ENCODE data around the gene POLRMT.
A peak's percentile ranks its signal among the peaks of the same experiment; 100 is the strongest.
"Not testable (repeated sequence)": the region's sequence is repeated elsewhere in the genome, so short reads cannot be mapped to it uniquely, and the experiment has no call there.

The POLRMT gene

DNA sequence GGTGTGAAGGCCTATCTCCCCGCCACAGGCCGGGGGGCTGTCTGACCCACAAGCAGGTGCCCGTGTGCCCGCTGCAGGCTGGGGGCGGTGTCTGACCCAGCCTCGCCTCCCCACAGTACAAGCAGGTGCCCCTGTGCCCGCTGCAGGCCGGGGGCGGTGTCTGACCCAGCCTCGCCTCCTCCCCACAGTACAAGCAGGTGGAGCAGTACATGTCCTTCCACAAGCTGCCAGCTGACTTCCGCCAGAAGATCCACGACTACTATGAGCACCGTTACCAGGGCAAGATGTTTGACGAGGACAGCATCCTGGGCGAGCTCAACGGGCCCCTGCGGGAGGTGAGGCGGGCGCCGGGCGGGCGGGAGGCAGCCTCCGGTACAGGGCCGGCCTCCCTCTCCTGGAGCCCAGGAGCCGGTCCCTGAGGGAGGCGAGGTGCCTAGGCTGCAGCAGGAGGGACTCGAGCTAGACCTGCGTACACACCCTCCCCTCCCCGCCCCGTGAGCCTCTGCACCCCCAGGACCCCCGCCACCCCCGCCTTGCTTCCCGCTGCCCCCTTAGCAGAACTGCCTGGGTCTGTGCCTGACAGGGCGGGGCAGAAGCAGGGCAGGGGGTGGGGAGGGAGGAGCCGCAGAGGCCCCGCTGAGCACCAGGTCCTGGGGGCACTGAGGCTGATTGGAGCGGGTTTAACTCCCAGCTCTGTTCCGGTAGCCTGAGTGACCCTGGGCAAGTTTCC is 23.1 kb downstream of the POLRMT start:
- Histone ChIP-seq H3K27me3 (ENCODE audit: control insufficient read depth, insufficient read depth, low read length) (no peaks in the 10 kb centered on the region), H3K9me3 (replicated peaks; ENCODE audit: low read length) (no peaks in the 10 kb centered on the region), H3K4me3 (ENCODE audit: low read length) (no peak overlapping the region), H3K4me1 (ENCODE audit: control insufficient read depth, insufficient read depth, low read length) (peaks cover 34% of the 10 kb centered on the region), H3K9ac (ENCODE audit: low read depth, low read length) (no peak overlapping the region), H3K36me3 (ENCODE audit: insufficient read depth, low read length) (peaks cover 10% of the 10 kb centered on the region), H3K4me2 (ENCODE audit: low read length) (peak overlapping the region; percentile 73)

DNA sequence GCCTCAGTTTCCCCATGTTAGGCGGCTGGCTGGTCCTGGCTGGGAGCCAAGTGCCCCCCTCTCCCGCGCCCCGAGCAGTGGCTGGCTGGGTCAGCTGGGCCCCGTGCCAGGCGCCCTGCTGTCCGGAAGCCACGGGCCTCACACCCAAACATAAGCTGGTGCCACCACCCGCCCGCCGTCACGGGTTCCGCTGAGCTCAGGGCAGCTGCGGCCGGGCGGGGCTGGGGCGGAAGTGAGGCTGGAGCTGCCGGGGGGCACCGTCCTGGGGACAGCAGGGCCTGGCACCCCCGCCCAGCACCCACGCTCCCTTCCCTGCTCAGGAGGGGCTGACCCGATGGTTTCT is 24.4 kb downstream of the POLRMT start:
- Histone ChIP-seq H3K27me3 (ENCODE audit: control insufficient read depth, insufficient read depth, low read length) (no peaks in the 10 kb centered on the region), H3K9me3 (replicated peaks; ENCODE audit: low read length) (no peaks in the 10 kb centered on the region), H3K4me1 (ENCODE audit: control insufficient read depth, insufficient read depth, low read length) (peaks cover 34% of the 10 kb centered on the region), H3K4me2 (ENCODE audit: low read length) (no peak overlapping the region), H3K9ac (ENCODE audit: low read depth, low read length) (peak overlapping the region; percentile 30), H3K36me3 (ENCODE audit: insufficient read depth, low read length) (peaks cover 5% of the 10 kb centered on the region), H3K4me3 (ENCODE audit: low read length) (no peak overlapping the region)

DNA sequence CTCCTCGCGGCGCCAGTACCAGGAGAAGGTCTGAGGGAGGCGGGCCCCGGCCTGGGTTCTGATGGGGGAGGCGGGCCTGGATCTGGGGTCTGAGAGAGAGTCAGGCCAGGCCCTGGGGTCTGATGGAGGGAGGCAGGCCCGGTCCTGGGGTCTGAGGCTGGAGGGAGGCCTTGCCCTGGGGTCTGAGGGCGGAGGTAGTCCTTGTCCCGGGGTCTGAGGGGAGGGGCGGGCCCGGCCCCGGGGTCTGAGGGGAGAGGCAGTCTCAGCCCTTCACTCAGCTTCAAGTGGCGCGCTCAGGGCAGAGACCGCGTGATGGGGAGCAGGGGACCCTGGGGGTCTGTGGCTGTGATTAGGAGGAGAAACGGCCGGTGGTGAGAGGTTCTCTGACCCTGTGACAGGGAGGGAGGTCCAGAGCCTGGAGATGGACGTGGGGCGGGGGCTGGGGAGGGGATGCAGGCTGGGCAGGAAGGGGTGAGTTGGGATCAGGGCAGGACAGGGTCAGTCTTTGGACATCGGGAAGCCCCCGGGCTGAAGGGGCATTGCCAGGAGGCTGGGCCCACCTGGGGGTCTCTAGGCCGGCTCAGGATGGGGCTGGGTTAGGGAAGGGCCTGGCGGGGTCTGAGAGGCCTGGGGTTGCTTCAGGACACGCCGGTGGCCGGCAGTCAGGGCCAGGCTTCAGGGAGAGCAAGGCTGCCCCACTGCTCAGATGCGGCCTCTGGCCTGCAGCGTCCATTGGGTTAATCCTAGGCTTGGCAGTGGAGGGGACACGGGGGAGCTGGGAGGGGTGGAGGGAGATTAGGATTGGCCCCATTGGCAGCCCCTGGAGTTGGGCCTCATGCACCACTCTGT is 25.0 kb downstream of the POLRMT start:
- Histone ChIP-seq H3K36me3 (ENCODE audit: insufficient read depth, low read length) (peaks cover 5% of the 10 kb centered on the region), H3K4me3 (ENCODE audit: low read length) (no peak overlapping the region), H3K9ac (ENCODE audit: low read depth, low read length) (peak overlapping the region; percentile 30), H3K4me2 (ENCODE audit: low read length) (no peak overlapping the region), H3K9me3 (replicated peaks; ENCODE audit: low read length) (no peaks in the 10 kb centered on the region), H3K4me1 (ENCODE audit: control insufficient read depth, insufficient read depth, low read length) (peaks cover 34% of the 10 kb centered on the region), H3K27me3 (ENCODE audit: control insufficient read depth, insufficient read depth, low read length) (no peaks in the 10 kb centered on the region)

DNA sequence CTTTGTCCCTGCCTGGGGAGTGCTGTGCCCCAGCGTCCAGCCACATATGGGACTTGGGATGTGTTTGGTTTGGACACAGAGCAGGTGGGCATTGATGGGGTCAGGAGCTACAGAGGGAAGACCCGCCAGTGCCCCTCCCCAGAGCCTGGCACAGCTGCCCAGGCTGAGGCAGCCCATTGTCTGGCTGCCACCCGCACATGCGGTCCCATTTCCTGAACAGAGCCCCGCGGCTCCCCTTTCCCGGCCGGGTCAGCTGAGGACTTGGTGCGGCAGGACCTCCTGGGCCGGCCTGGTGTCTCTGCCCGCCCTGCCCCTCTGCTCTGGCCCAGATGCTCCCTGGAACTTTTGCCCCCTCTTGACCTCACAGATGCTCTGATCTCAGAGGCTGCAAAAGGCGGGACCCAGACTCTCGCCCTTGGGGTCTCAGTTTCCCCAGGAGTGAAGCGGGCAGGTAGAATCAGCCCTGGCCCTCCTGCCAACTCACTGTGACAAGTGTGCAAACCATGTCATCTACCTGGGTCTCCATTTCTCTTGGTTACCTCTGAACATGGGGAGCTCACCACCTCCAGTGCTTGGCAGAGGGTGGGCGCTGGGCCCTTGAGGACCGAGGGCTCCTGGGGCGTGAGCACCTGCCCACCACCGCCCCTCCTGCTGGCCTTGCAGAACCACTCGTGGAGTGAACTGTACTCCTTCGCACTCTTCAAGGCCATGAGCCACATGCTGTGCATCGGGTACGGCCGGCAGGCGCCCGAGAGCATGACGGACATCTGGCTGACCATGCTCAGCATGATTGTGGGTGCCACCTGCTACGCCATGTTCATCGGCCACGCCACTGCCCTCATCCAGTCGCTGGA is 25.8 kb downstream of the POLRMT start:
- Histone ChIP-seq H3K9ac (ENCODE audit: low read depth, low read length) (no peak overlapping the region), H3K36me3 (ENCODE audit: insufficient read depth, low read length) (no peaks in the 10 kb centered on the region), H3K9me3 (replicated peaks; ENCODE audit: low read length) (no peaks in the 10 kb centered on the region), H3K4me3 (ENCODE audit: low read length) (no peak overlapping the region), H3K27me3 (ENCODE audit: control insufficient read depth, insufficient read depth, low read length) (no peaks in the 10 kb centered on the region), H3K4me1 (ENCODE audit: control insufficient read depth, insufficient read depth, low read length) (peaks cover 34% of the 10 kb centered on the region), H3K4me2 (ENCODE audit: low read length) (no peak overlapping the region)

DNA sequence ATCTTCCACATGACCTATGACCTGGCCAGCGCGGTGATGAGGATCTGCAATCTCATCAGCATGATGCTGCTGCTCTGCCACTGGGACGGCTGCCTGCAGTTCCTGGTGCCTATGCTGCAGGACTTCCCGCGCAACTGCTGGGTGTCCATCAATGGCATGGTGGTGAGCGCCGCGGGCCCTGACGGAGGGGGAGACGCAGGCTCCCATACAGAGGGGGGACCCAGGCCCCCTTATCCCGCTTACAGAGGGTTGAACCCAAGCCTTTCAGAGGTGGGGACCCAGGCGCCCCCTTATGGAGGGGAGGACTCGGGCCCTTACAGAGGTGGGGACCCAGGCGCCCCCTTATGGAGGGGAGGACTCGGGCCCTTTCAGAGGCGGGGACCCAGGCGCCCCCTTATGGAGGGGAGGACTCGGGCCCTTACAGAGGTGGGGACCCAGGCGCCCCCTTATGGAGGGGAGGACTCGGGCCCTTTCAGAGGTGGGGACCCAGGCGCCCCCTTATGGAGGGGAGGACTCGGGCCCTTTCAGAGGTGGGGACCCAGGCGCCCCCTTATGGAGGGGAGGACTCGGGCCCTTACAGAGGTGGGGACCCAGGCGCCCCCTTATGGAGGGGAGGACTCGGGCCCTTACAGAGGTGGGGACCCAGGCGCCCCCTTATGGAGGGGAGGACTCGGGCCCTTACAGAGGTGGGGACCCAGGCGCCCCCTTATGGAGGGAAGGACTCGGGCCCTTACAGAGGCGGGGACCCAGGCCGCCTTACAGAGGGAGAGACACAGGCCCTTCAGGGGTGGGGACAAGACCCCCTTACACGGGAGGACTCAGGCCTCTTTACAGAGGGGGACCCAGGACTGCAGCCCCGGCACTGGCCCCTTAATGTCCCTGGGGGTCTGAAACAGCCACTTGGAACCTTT is 28.0 kb downstream of the POLRMT start:
- not testable (repeated sequence) for H3K27me3 ChIP-seq (ENCODE audit: control insufficient read depth, insufficient read depth, low read length); H3K4me3 ChIP-seq (ENCODE audit: low read length); H3K9ac ChIP-seq (ENCODE audit: low read depth, low read length); H3K4me2 ChIP-seq (ENCODE audit: low read length); H3K9me3 ChIP-seq (replicated peaks; ENCODE audit: low read length); H3K36me3 ChIP-seq (ENCODE audit: insufficient read depth, low read length)
- peaks cover 16% of the 10 kb centered on the region for H3K4me1 ChIP-seq (ENCODE audit: control insufficient read depth, insufficient read depth, low read length)

DNA sequence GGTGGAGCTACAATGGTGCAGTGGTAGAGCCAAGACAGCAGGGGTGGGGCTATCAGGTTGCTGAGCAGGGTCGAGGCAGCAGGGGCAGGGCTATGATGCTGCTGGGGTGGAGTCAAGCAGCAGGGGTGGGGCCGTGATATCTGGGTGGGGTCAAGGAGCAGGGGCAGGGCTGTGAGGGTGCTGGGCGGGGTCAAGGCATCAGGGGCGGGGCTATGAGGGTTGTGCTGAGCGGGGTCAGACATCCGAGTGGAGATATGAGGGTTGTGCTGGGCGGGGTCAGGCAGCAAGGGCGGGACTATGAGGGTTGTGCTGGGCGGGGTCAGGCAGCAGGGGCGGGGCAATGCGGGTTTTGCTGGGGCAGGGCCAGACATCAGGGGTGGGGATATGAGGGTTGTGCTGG is 29.0 kb downstream of the POLRMT start:
- peaks cover 10% of the 10 kb centered on the region for H3K4me1 ChIP-seq (ENCODE audit: control insufficient read depth, insufficient read depth, low read length)
- no peaks in the 10 kb centered on the region for H3K36me3 ChIP-seq (ENCODE audit: insufficient read depth, low read length)
- H3K27me3 ChIP-seq (ENCODE audit: control insufficient read depth, insufficient read depth, low read length) = no peaks in the 10 kb centered on the region
- H3K4me2 ChIP-seq (ENCODE audit: low read length) = no peak overlapping the region
- H3K9me3 ChIP-seq (replicated peaks; ENCODE audit: low read length) = no peaks in the 10 kb centered on the region
- no peak overlapping the region for H3K4me3 ChIP-seq (ENCODE audit: low read length)
- no peak overlapping the region for H3K9ac ChIP-seq (ENCODE audit: low read depth, low read length)

DNA sequence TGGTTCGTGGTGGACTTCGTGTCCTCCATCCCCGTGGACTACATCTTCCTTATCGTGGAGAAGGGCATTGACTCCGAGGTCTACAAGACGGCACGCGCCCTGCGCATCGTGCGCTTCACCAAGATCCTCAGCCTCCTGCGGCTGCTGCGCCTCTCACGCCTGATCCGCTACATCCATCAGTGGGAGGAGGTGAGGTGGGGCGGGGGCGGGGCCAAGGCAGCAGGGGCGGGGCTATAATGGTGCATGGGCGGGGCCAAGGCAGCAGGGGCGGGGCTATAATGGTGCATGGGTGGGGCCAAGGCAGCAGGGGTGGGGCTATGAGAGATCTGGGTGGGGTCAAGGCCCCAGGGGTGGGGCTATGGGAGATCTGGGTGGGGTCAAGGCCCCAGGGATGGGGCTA is 29.6 kb downstream of the POLRMT start:
- H3K27me3 ChIP-seq (ENCODE audit: control insufficient read depth, insufficient read depth, low read length); H3K9me3 ChIP-seq (replicated peaks; ENCODE audit: low read length); H3K36me3 ChIP-seq (ENCODE audit: insufficient read depth, low read length); H3K9ac ChIP-seq (ENCODE audit: low read depth, low read length); H3K4me2 ChIP-seq (ENCODE audit: low read length); H3K4me3 ChIP-seq (ENCODE audit: low read length); H3K4me1 ChIP-seq (ENCODE audit: control insufficient read depth, insufficient read depth, low read length): not testable (repeated sequence)

DNA sequence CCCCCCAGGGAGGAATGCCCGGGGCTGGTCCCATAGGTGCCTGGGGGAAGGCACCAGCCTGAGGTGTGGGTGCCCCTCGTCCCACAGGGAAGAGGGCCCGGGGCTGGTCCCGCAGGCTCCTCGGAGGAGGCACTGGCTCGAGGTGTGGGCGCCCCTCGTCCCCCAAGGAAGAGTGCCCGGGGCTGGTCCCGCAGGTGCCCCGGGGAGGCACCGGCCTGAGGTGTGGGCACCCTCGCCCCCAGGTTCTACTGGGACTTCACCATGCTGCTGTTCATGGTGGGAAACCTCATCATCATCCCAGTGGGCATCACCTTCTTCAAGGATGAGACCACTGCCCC is 30.1 kb downstream of the POLRMT start:
- H3K4me1 ChIP-seq (ENCODE audit: control insufficient read depth, insufficient read depth, low read length); H3K4me3 ChIP-seq (ENCODE audit: low read length); H3K9me3 ChIP-seq (replicated peaks; ENCODE audit: low read length); H3K4me2 ChIP-seq (ENCODE audit: low read length); H3K9ac ChIP-seq (ENCODE audit: low read depth, low read length); H3K36me3 ChIP-seq (ENCODE audit: insufficient read depth, low read length); H3K27me3 ChIP-seq (ENCODE audit: control insufficient read depth, insufficient read depth, low read length): not testable (repeated sequence)

DNA sequence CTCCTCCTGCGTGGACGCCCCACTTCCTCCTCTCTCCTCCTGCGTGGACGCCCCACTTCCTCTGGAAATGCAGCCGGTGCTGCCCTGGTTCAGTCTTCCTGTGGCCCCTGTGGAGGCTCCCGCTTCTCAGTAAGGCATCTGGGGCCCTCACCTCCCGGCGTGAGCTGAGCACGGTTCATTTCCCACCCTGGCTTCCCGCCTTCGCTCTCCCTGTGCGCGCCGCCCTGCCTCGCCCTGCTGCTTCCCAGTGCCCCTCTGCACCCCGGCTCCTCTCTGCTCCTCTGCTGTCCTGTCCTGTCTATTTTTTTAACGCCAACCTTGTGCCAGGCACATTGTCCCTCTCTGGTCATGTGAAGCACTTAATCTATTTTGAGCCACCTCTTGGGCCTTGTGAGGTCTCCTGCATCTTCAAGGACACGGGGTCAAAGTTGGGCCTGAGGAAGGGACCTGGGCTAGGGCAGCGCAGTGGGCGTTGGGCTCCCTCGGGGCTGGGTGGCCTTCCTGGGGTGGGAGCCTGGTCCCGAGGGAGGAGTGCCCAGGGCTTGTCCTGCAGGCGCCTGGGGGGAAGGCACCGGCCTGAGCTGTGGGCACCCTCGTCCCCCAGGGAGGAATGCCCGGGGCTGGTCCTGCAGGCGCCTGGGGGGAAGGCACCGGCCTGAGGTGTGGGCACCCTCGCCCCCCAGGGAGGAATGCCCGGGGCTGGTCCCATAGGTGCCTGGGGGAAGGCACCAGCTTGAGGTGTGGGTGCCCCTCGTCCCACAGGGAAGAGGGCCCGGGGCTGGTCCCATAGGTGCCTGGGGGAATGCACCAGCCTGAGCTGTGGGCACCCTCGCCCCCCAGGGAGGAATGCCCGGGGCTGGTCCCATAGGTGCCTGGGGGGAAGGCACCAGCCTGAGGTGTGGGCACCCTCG is 30.7 kb downstream of the POLRMT start:
- H3K4me1 ChIP-seq (ENCODE audit: control insufficient read depth, insufficient read depth, low read length) = no peaks in the 10 kb centered on the region
- H3K4me2 ChIP-seq (ENCODE audit: low read length) = no peak overlapping the region
- no peaks in the 10 kb centered on the region for H3K9me3 ChIP-seq (replicated peaks; ENCODE audit: low read length)
- no peaks in the 10 kb centered on the region for H3K36me3 ChIP-seq (ENCODE audit: insufficient read depth, low read length)
- no peak overlapping the region for H3K4me3 ChIP-seq (ENCODE audit: low read length)
- no peak overlapping the region for H3K9ac ChIP-seq (ENCODE audit: low read depth, low read length)
- peaks cover 5% of the 10 kb centered on the region for H3K27me3 ChIP-seq (ENCODE audit: control insufficient read depth, insufficient read depth, low read length)

DNA sequence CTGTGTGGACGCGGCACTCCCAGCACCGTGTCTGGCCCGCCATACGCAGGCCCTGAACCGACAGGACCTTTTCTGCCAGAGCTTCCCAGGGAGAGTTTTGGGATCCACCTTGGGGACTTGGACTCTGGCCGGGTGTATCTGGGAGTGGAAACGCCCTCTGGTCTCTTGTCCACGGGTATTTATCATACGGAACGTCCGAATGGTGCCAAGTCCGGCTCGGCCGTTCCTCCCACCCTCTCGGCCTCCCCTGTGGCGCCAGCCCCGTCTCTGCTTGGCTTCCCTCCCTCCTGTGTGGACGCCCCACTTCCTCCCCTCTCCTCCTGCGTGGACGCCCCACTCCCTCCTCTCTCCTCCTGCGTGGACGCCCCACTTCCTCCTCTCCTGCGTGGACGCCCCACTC is 31.5 kb downstream of the POLRMT start:
- peaks cover 5% of the 10 kb centered on the region for H3K27me3 ChIP-seq (ENCODE audit: control insufficient read depth, insufficient read depth, low read length)
- no peak overlapping the region for H3K4me2 ChIP-seq (ENCODE audit: low read length)
- H3K4me3 ChIP-seq (ENCODE audit: low read length) = no peak overlapping the region
- H3K9me3 ChIP-seq (replicated peaks; ENCODE audit: low read length) = no peaks in the 10 kb centered on the region
- no peak overlapping the region for H3K9ac ChIP-seq (ENCODE audit: low read depth, low read length)
- H3K4me1 ChIP-seq (ENCODE audit: control insufficient read depth, insufficient read depth, low read length) = no peaks in the 10 kb centered on the region
- no peaks in the 10 kb centered on the region for H3K36me3 ChIP-seq (ENCODE audit: insufficient read depth, low read length)

Data from skeletal muscle satellite cell (primary cell).